H7 (cell line): ENCODE data around the gene DBX2. TPM values are rescaled to one million over a fixed set of nuclear protein-coding genes. Genes with fewer than 3 reads are reported as not detected.
"Not testable (repeated sequence)": the region's sequence is repeated elsewhere in the genome, so short reads cannot be mapped to it uniquely, and the experiment has no call there.

Experiments
- DNase-seq: peaks from one replicate; pipeline ENCODE4 v3.0.0; 2012
- H3K27me3 ChIP-seq: 2 replicates; pipeline ENCODE4 v1.6.0; 2011; ENCODE audit warnings: mild to moderate bottlenecking, low read length; ENCODE audit not compliant: control insufficient read depth, insufficient read depth
- H3K36me3 ChIP-seq: replicated peaks from 2 replicates; pipeline ENCODE4 v1.5.1; 2011; ENCODE audit warnings: low read length; ENCODE audit not compliant: control insufficient read depth, insufficient read depth
- H3K4me3 ChIP-seq: 2 replicates; pipeline ENCODE4 v1.5.1; 2011; ENCODE audit warnings: low read depth, mild to moderate bottlenecking, control low read depth, low read length, moderate library complexity; ENCODE audit not compliant: insufficient read depth
- total RNA-seq: library from RNA; depleted of rRNA; stranded (reverse); fragments of >200 nt; shearing (Covaris generic); gene quantifications from 2 replicates; pipeline ENCODE4 v1.2.3, GENCODE V29; 2014

Gene DBX2
- total RNA-seq, 1 experiment from 2014 or later: not detected

DNA sequence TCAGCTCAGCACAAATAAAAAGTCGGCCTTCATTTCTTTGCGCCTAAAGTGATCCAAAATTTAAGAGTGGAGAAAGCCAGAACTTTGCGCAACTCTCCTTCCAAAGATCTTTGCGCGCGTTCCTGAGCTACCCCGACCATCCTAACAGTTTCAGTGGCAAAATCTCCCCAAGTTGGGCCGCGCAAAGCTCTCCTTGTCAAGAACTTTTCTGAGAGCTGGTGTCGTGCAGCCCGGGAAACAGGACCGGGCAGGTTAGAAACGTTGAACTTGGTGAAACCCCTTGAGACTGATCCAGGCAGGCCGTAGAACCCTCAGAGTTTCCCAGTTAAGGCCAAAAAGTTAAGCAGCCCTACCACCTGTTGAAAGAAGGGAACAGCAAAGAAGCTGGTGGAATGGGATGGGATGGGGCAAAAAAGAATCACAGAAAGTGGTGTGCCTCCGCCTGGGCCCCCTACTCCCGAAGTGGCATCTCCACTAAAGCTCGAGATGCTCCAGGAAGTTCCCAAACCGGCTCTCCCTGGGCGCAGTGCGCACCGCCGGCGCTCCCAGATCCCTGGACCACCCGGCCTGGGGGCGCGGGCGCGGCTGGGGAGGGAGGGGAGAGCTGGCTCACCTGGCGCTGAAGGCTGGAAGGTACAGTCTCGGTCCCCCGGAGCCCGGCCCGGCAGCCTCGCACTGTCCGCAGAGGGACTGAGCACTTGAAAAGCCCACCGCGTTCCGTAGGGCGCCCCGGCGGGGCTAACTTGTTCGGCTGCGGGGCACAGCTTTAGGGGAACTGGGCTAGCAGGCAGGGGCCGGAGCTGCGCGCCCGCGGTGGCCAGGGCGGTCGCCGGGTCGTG, 768 bp downstream of the DBX2 start:
- DNase-seq: peak; percentile 75
- peak overlapping the region; percentile 53 for H3K4me3 ChIP-seq
- no peaks in the 10 kb centered on the region for H3K36me3 ChIP-seq
- H3K27me3 ChIP-seq: peaks cover 45% of the 10 kb centered on the region

DNA sequence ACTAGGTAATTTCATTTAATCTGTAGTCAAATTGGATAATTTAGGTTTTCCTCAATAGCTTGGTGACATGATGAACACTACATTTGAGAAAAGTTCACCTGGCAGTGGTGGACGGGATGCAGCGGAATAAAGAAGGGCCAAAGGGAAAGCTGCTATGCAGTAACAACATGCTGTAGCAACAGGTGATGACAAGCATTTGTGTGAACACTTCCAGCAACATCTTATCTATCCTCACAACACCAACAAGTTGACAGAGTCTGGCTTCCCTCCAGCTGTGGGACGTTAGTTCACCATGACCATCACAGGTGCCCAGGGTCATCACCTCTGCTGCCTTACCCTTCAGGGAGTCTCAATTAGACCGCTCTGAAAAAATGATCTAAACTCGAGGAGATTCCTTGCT, 8.3 kb downstream of the DBX2 start:
- no peak for DNase-seq
- no peaks in the 10 kb centered on the region; the same call in 1 of the 2 replicates for H3K27me3 ChIP-seq
- no peaks in the 10 kb centered on the region for H3K36me3 ChIP-seq
- H3K4me3 ChIP-seq: no peak overlapping the region

DNA sequence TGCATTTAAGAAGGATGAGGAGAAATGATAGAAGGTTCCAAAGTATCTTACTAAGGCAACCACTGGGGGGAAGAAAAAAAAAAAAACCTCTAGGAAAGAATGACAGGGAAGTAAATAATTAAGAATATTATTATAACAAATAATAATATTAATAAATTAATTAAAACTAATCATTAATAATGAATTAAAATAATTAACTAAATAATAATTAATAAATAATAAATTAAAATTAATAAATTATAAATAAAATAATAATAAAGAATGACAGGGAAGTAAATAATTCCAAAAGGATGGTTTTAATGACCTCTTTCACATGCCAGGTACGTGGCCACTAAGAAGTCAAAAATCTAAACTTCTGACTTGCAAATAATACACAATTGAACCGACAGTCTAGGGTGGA, 9.9 kb downstream of the DBX2 start:
- no peak overlapping the region for H3K4me3 ChIP-seq
- no peak for DNase-seq
- no peaks in the 10 kb centered on the region for H3K36me3 ChIP-seq
- H3K27me3 ChIP-seq: no peaks in the 10 kb centered on the region

DNA sequence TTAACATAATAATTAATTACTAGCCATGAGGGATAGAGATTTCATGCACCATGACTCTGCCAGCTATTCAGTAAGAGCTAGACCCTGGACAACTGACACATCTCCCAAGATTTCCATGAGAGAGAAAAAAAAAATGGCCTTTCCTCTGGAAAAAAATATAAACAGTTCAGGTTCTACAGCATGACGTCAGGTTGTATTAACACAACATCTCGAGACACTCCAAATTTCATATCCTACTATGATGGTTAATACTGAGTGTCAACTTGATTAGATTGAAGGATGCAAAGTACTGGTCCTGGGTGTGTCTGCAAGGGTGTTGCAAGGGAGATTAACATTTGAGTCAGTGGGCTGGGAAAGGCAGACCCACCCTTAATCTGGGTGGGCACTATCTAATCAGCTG, 11.1 kb downstream of the DBX2 start:
- H3K4me3 ChIP-seq: no peak overlapping the region
- H3K36me3 ChIP-seq: no peaks in the 10 kb centered on the region
- no peak for DNase-seq
- no peaks in the 10 kb centered on the region for H3K27me3 ChIP-seq

DNA sequence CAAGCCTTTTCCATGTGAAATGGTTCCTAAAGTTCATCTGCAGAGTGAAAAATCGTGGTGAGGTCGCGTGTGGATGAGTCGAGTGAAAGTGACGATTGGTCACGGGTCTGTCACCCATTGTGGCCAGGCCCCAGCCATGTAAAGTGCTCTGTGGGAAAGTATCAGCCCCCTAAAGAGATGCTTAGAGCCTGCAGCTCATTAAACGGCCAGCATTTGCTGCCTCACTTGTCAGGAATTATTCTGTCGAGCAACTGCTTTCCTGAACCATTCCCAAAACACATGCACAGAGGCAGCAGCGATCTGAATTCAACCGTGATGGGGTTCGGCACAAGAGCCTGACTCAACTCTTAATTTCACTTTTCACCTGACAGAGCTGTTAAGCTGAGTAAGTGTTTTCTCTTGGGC, 16.0 kb downstream of the DBX2 start:
- no peaks in the 10 kb centered on the region for H3K36me3 ChIP-seq
- no peak for DNase-seq
- H3K4me3 ChIP-seq: no peak overlapping the region
- no peaks in the 10 kb centered on the region for H3K27me3 ChIP-seq

DNA sequence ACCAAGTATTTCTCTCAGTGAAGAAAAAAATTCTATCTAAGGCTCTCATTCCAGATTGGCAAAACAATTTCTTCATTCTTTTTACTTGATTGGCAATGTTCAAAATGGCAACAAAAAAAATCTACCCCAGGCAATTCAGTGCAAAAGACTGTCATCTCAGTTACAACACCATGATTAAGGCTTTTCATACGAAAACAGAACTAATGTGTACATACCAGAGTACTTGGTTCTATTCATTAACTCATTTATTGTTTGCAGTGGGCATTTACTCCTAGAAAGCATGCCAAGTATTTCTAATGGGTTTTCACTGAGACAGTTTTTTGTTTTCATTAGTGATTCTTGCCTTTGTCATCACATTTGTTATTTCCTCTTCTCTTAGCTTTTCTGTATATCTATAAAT, 33.0 kb downstream of the DBX2 start:
- Histone ChIP-seq H3K4me3 (no peak overlapping the region), H3K36me3 (no peaks in the 10 kb centered on the region), H3K27me3 (no peaks in the 10 kb centered on the region)
- DNase-seq: no peak

DNA sequence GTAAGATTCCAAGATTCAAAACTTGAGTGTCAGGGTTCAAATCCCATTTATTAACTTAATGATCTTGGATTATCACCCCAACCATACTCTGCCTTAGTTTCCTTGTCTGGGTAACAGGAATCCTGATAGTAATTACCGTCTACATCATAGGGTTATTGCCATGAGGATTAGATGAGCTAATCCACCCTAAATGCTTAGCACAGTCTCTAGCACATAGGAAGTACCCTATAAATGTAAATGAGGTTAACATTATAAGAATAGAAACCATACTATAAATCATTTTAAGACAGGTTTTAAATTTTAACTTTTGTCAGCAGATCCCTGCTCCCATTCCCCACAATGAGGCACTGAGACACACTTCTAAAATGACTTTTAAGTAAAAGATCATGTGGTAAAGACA, 36.5 kb downstream of the DBX2 start:
- H3K36me3 ChIP-seq: no peaks in the 10 kb centered on the region
- DNase-seq: no peak
- H3K4me3 ChIP-seq: no peak overlapping the region
- H3K27me3 ChIP-seq: no peaks in the 10 kb centered on the region

DNA sequence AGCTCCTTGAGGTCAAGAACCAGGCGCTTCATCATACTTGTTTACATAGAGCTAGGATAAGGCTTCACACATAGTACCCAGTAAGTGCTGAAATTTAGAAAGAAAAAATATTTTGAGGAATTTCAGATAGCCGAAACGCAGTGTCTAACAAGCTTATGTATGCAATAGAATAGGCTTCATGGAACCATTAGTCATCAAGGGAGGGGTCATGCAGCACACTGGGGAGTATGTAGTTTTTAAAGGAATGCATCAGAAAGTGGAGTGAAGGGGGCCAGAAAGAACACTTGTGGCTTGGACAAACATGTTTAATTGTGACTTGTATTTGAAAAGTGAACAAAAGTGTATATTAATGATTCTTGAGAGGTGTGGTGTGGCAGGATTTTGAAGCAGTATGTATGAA, 38.1 kb downstream of the DBX2 start:
- Histone ChIP-seq H3K27me3 (no peaks in the 10 kb centered on the region), H3K4me3 (no peak overlapping the region), H3K36me3 (no peaks in the 10 kb centered on the region)
- no peak for DNase-seq

DNA sequence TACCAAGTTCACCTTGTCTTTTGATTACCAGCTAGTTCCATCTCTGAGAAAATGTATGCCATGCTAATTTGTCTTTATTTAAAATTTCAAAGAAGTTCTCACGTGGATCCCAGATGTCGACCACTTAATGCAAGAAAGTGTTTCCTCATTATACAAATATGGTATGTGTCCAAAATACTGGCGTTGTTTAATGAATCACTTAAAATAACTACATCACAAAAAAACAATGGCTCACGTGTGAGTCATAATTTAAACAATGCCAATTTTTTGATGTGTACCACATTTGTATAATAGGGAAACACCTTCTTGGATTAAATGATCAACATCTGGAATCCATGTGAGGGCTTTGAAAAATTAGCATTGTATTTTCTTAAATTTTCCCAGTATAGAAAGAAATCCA, 40.8 kb downstream of the DBX2 start:
- H3K36me3 ChIP-seq: no peaks in the 10 kb centered on the region
- H3K4me3 ChIP-seq: no peak overlapping the region
- H3K27me3 ChIP-seq: no peaks in the 10 kb centered on the region
- no peak for DNase-seq

DNA sequence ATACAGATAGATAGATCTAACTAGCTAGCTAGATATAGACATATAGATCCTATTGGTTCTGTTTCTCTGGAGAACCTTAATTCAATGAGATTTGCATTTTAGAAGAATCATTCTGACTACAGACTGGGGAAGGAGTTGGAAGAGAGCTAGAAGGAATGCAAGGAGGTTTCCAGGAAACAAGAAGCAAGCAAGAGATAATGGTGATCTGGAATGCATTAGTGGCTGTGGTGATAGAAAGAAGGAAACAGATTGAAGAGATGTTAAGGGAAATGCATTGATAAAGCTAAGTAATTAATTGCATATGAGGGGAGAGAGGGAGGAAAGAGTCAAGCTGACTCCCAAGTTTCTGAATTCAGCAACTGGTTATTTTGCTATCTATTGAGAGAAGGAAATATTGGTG, 42.7 kb downstream of the DBX2 start:
- no peak for DNase-seq
- Histone ChIP-seq H3K27me3 (no peaks in the 10 kb centered on the region), H3K36me3 (no peaks in the 10 kb centered on the region), H3K4me3 (no peak overlapping the region)

DNA sequence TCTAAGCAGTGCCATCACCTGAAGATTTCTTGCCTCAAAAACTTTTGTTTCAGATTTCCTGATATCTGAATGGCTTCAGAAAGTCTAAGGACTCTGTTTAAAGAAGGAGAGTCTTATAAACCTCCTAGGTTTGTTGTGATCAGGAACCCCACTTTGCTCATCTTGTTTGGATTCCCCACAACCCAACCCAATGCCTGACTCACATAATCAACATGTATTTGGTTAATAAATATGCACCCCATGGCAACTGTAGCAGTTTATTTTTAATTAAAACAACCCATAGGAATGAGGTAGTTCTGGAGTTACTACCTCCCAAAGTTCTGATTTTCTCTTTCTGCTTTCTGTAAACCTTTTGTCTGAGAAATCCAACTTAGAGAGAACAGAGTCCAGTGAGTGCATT, 51.5 kb downstream of the DBX2 start:
- H3K36me3 ChIP-seq: no peaks in the 10 kb centered on the region
- no peak for DNase-seq
- no peak overlapping the region for H3K4me3 ChIP-seq
- H3K27me3 ChIP-seq: no peaks in the 10 kb centered on the region

DNA sequence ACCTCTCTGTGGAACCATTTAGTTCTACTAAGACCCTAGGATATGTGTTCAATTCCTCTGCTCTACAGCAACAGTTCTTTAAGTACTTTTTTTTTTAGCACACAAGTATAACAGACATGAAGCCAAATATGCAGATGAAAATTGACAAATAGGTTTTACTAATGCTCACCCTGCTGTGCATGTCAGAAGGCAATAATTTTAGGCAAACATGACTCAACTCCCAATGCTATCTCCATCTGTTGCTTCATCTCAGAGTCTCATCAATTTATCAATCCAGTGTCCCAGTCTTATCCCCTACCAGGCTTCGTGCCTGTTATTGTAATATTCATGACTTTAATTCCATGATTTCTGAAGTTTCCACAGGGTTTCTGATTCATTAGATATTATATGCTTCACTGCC, 57.7 kb downstream of the DBX2 start:
- no peak for DNase-seq
- no peaks in the 10 kb centered on the region for H3K36me3 ChIP-seq
- no peaks in the 10 kb centered on the region for H3K27me3 ChIP-seq
- H3K4me3 ChIP-seq: no peak overlapping the region

DNA sequence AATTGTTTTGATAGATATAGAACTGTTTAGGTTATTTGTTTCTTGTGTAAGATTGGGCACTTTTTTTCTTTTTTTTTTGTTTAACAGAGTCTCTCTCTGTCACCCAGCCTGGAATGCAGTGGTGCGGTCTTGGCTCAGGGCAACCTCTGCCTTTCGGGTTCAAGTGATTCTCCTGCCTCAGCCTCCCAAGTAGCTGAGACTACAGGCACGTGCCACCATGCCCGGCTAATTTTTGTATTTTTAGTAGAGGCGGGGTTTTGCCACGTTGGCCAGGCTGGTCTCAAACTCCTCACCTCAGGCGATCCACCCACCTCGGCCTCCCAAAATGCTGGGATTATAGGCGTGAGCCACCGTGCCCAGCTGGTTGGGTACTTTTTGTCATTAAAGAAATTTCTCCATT, 66.0 kb downstream of the DBX2 start:
- not testable (repeated sequence) for H3K4me3 ChIP-seq, DNase-seq, H3K27me3 ChIP-seq, H3K36me3 ChIP-seq

DNA sequence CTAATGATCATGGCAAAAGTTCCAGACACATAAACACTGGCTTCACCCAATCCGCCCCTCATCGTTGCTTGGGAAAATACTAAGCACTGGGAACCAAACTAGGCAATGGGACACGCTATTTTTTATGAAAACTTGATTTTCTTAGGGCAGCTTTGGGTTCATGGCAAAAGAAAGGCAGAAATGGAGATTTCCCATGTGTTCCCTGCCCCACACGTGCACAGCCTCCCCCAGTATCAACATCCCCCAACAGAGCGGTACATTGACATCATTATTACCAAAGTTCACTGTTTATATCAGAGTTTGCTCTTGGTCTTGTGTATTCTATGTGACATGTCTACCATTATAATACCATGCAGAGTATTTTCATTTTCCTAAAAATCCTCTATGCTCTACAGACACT, 71.0 kb downstream of the DBX2 start:
- H3K4me3 ChIP-seq: no peak overlapping the region
- H3K36me3 ChIP-seq: no peaks in the 10 kb centered on the region
- H3K27me3 ChIP-seq: no peaks in the 10 kb centered on the region
- no peak for DNase-seq

DNA sequence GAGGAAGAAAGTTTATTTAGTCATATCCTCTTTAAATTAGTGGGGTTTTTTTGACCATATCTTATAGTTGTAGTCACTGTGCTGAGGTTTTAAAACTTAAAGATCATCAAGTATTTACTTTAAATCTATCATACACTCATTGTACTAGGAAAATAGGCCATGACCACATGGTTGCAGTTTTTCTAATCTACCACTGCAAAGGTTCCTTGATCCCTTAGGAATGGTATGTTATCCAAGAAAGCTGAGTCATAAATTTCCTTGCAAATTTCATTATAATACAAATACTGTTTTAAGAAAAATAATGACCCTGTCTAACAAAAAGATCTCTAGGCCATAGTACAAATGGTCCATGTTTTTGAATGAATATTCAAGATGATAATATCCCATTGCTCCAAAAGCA, 74.7 kb downstream of the DBX2 start:
- DNase-seq: no peak
- H3K27me3 ChIP-seq: no peaks in the 10 kb centered on the region
- no peaks in the 10 kb centered on the region for H3K36me3 ChIP-seq
- H3K4me3 ChIP-seq: no peak overlapping the region
